ENCODE measurements around the gene RPL12.

The RPL12 gene

GRCh38 chr9:127398715-127399400, 52.3 kb downstream of the RPL12 start:
- Histone ChIP-seq H3K27me3 (ENCODE audit: control insufficient read depth, low read length) (no peaks in the 10 kb centered on the region), H3K36me3 (ENCODE audit: control insufficient read depth, low read length) (no peaks in the 10 kb centered on the region), H3K4me3 (ENCODE audit: low read length) (no peak overlapping the region), H3K79me2 (ENCODE audit: control insufficient read depth, low read length) (peaks cover 10% of the 10 kb centered on the region), H3K4me2 (ENCODE audit: low read length) (peak overlapping the region; percentile 88), H3F3A (ENCODE audit: control insufficient read depth, insufficient read depth) (no peaks in the 10 kb centered on the region), H4K20me1 (ENCODE audit: control insufficient read depth, insufficient read depth, low read depth, low read length) (no peaks in the 10 kb centered on the region), H3K9me3 (ENCODE audit: control insufficient read depth, insufficient read depth, low read length) (no peaks in the 10 kb centered on the region), H3K4me1 (ENCODE audit: control insufficient read depth, low read length) (peaks cover 14% of the 10 kb centered on the region), H3K9me2 (replicated peaks; ENCODE audit: control insufficient read depth, low read length) (no peaks in the 10 kb centered on the region), H3K27ac (ENCODE audit: low read depth, low read length) (no peak overlapping the region)
- TF ChIP-seq CTCF (IDR thresholded peaks at IDR 0.05; ENCODE audit: low read depth, low read length, poor library complexity, severe bottlenecking) (no peak), EZH2phosphoT487 (IDR thresholded peaks at IDR 0.05; ENCODE audit: borderline replicate concordance, low read length) (no peak)

GRCh38 chr9:127398275-127398647, 52.9 kb downstream of the RPL12 start:
- Histone ChIP-seq H3K4me1 (ENCODE audit: control insufficient read depth, low read length) (peaks cover 14% of the 10 kb centered on the region), H3K4me2 (ENCODE audit: low read length) (peak overlapping the region; percentile 88), H3K9me2 (replicated peaks; ENCODE audit: control insufficient read depth, low read length) (no peaks in the 10 kb centered on the region), H3F3A (ENCODE audit: control insufficient read depth, insufficient read depth) (no peaks in the 10 kb centered on the region), H3K4me3 (ENCODE audit: low read length) (peak overlapping the region; percentile 84), H3K79me2 (ENCODE audit: control insufficient read depth, low read length) (peaks cover 10% of the 10 kb centered on the region), H3K9me3 (ENCODE audit: control insufficient read depth, insufficient read depth, low read length) (no peaks in the 10 kb centered on the region), H4K20me1 (ENCODE audit: control insufficient read depth, insufficient read depth, low read depth, low read length) (no peaks in the 10 kb centered on the region), H3K27me3 (ENCODE audit: control insufficient read depth, low read length) (no peaks in the 10 kb centered on the region), H3K36me3 (ENCODE audit: control insufficient read depth, low read length) (no peaks in the 10 kb centered on the region), H3K27ac (ENCODE audit: low read depth, low read length) (no peak overlapping the region)
- no peak for TF ChIP-seq EZH2phosphoT487 (IDR thresholded peaks at IDR 0.05; ENCODE audit: borderline replicate concordance, low read length)
- no peak for TF ChIP-seq CTCF (IDR thresholded peaks at IDR 0.05; ENCODE audit: low read depth, low read length, poor library complexity, severe bottlenecking)
